Fibroblast of lung (primary cell): ENCODE data around the gene CDH4.

Experiments
- EZH2 ChIP-seq: IDR thresholded peaks from 2 replicates; pipeline ENCODE4 v1.5.1; 2012; ENCODE audit warnings: low read length, control low read depth, mild to moderate bottlenecking; ENCODE audit errors: missing control alignments
- TF ChIP-seq, protein P1 (sequence below), 2 donors: IDR thresholded peaks in 1 of 2; conservative IDR thresholded peaks in 1 of 2; 1 replicate in 1 of 2; 2 replicates in 1 of 2; pipeline ENCODE4 v1.5.1; 2011 to 2012; ENCODE audit warnings: low read length in 2 of 2, control low read depth in 1 of 2, inconsistent platforms in 1 of 2, low read depth in 1 of 2, mild to moderate bottlenecking in 1 of 2

DNA sequence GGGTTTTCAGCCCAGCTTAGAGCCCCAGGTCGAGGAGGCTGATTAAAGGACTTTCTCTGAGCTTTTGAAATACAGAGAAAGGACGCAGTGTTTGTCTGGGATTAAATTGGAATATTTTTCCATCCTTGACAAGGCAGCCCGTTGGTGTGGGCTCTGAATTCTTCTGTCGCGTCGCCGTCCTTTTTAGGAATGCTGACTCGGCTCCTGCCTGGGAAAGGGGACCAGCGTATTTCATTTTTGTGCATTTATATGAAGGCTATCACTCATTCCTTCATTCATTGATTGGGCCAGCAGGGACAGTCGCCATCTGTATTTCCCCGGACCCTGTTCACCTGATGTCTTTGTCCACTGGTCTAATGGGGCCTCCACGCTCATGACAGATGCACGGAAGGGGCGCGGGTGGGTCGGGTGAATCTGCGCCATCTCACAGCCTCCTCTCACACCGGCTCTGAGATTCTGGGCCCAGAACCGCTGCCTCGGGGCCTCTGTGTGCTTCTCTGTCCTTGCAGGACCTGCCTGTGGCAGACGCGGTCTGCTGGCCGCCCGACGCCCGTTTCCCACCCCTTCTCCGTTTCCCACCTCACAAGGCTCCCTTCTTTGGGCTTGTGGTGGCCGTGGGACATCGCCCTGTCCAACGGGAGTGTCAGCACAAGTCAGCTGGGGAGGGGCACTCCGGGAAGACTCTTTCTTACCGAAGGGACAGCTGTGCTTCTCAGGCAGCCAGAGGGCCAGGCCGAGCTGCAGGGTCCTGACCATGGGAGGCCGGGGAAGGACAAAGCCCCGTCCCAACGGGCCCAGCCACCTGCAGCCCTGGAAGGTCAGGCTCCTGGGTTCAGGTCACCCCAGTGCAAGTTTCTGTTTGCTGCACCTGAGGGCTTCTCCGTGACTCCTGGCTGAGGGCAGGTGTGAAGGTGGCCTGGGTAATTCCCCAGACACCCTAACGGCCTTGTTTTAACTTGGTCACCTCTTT is 656.3 kb downstream of the CDH4 start:
- TF ChIP-seq, protein P1, sequence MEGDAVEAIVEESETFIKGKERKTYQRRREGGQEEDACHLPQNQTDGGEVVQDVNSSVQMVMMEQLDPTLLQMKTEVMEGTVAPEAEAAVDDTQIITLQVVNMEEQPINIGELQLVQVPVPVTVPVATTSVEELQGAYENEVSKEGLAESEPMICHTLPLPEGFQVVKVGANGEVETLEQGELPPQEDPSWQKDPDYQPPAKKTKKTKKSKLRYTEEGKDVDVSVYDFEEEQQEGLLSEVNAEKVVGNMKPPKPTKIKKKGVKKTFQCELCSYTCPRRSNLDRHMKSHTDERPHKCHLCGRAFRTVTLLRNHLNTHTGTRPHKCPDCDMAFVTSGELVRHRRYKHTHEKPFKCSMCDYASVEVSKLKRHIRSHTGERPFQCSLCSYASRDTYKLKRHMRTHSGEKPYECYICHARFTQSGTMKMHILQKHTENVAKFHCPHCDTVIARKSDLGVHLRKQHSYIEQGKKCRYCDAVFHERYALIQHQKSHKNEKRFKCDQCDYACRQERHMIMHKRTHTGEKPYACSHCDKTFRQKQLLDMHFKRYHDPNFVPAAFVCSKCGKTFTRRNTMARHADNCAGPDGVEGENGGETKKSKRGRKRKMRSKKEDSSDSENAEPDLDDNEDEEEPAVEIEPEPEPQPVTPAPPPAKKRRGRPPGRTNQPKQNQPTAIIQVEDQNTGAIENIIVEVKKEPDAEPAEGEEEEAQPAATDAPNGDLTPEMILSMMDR (conservative IDR thresholded peaks at IDR 0.05 in 1 of 2, IDR thresholded peaks at IDR 0.05 in 1 of 2; ENCODE audit: low read depth in 1 of 2, low read length in 2 of 2) = no peak
- no peak for TF ChIP-seq EZH2
